GM11168 (cell line): ENCODE measurements around the gene MAGEA12.
"Not testable (repeated sequence)": the region's sequence is repeated elsewhere in the genome, so short reads cannot be mapped to it uniquely, and the experiment has no call there.

ENCODE experiments used
- in situ Hi-C: fragments of 300-500 bp; cut with MboI; formaldehyde crosslinking; loops from one replicate; pipeline ENCODE4 v1.12.0; 2022; ENCODE audit warnings: low sequenced_read_pairs; ENCODE audit not compliant: unreplicated experiment

Gene MAGEA12

GRCh38 chrX:152759544-152759943 lies 26.0 kb downstream of the MAGEA12 start:
- in situ Hi-C loops = not testable (repeated sequence)

GRCh38 chrX:152761582-152761981 lies 28.0 kb downstream of the MAGEA12 start:
- in situ Hi-C loops = not testable (repeated sequence)

GRCh38 chrX:152766562-152766961 lies 33.0 kb downstream of the MAGEA12 start:
- in situ Hi-C loops = not testable (repeated sequence)

- in situ Hi-C loops = not testable (repeated sequence)
These were observed 36.2 kb downstream of the MAGEA12 start, which contains the start of gene MAGEA6 for GRCh38 chrX:152769549-152770289. TSS of gene MAGEA6 (minus strand) at chrX:152769689. CDS start at chrX:152767650, 2,039 bp downstream.

GRCh38 chrX:152787062-152787461 lies 53.5 kb downstream of the MAGEA12 start:
- in situ Hi-C loops = not testable (repeated sequence)
